Ishikawa (cell line): ENCODE results near the gene PTCH2.
A peak's percentile ranks its signal among the peaks of the same experiment; 100 is the strongest.

Source experiments
- CEBPB ChIP-seq: IDR thresholded peaks from 2 replicates; pipeline ENCODE4 v1.6.1; 2012
- CREB1 ChIP-seq: IDR thresholded peaks from 2 replicates; pipeline ENCODE4 v1.6.1; 2012; ENCODE audit warnings: low read depth
- EGR1 ChIP-seq: IDR thresholded peaks from 2 replicates; pipeline ENCODE4 v1.6.1; 2012
- EP300 ChIP-seq: IDR thresholded peaks from 2 replicates; pipeline ENCODE4 v1.6.1; 2012; ENCODE audit warnings: borderline replicate concordance
- FOXM1 ChIP-seq: IDR thresholded peaks from 2 replicates; pipeline ENCODE4 v1.6.1; 2012; ENCODE audit warnings: low read depth, borderline replicate concordance
- NFIC ChIP-seq: IDR thresholded peaks from 2 replicates; pipeline ENCODE4 v1.6.1; 2012
- RAD21 ChIP-seq: IDR thresholded peaks from 2 replicates; pipeline ENCODE4 v1.6.1; 2012; ENCODE audit warnings: low read depth
- REST ChIP-seq: IDR thresholded peaks from 2 replicates; pipeline ENCODE4 v1.6.1; 2012; ENCODE audit warnings: low read depth, mild to moderate bottlenecking
- TAF1 ChIP-seq: IDR thresholded peaks from 2 replicates; pipeline ENCODE4 v1.6.1; 2012; ENCODE audit warnings: low read depth, mild to moderate bottlenecking
- TCF12 ChIP-seq: IDR thresholded peaks from 2 replicates; pipeline ENCODE4 v1.6.1; 2012; ENCODE audit warnings: low read depth
- TEAD4 ChIP-seq: IDR thresholded peaks from 2 replicates; pipeline ENCODE4 v1.6.1; 2012
- YY1 ChIP-seq: IDR thresholded peaks from 2 replicates; pipeline ENCODE4 v1.6.1; 2012; ENCODE audit warnings: low read depth
- ZBTB7A ChIP-seq: IDR thresholded peaks from 2 replicates; pipeline ENCODE4 v1.6.1; 2012; ENCODE audit warnings: low read depth
- TF ChIP-seq, protein P1 (sequence below): IDR thresholded peaks from 2 replicates; pipeline ENCODE4 v1.6.1; 2012
- TF ChIP-seq, protein P2 (sequence below): IDR thresholded peaks from 2 replicates; pipeline ENCODE4 v1.6.1; 2012

Gene PTCH2

DNA sequence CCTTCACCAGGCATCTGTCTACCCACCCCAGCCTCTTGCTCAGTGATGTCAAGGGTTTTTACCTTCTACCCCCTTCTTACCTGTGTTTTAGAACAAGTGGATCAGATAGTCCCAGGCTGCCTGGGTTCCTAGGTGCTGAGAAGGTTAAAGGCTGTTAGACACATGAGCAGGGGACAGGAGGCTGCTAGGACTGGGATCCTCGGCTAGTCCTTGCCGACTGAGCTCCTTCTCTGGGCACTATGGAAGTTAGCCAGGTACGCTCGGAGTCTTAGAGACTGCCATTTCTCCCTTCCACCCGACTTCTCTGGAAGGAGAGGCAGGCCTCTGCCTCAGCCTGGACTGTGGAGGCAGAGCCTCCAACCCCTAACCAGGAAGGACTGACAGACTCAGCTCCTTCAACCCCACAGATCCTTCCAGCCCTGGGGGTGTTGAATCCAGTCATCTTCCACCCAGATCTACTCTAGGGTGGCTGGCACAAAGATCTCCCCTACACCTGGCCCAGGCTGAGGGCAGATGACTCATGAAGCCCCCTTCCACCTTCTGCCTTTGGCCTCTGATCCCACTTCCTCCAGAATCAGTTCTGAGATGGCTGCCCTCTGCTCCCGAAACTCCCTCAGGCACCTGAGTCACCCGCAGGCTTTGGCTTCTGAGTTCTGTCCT lies 36.2 kb downstream of the PTCH2 start, which contains the start of gene DYNLT4:
Gene DYNLT4 (minus strand): TSS at position 648 of the 660 bp plus-strand sequence. CDS start 683 bp downstream, outside the sequence.
- 0 out of 2 replicates have a peak, but pooled peaks have one; percentile 19 for TF ChIP-seq YY1
- TF ChIP-seq TAF1: no peak; the same call in 1 of the 2 replicates

- no peak for TF ChIP-seq YY1
- TF ChIP-seq, protein P1, sequence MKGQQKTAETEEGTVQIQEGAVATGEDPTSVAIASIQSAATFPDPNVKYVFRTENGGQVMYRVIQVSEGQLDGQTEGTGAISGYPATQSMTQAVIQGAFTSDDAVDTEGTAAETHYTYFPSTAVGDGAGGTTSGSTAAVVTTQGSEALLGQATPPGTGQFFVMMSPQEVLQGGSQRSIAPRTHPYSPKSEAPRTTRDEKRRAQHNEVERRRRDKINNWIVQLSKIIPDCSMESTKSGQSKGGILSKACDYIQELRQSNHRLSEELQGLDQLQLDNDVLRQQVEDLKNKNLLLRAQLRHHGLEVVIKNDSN: no peak
- no peak for TF ChIP-seq TEAD4
- TF ChIP-seq CREB1: no peak
- no peak for TF ChIP-seq FOXM1
- TF ChIP-seq RAD21: no peak
- no peak for TF ChIP-seq TCF12
Observed at GRCh38 chr1:44806025-44806703, 36.9 kb downstream of the PTCH2 start.

DNA sequence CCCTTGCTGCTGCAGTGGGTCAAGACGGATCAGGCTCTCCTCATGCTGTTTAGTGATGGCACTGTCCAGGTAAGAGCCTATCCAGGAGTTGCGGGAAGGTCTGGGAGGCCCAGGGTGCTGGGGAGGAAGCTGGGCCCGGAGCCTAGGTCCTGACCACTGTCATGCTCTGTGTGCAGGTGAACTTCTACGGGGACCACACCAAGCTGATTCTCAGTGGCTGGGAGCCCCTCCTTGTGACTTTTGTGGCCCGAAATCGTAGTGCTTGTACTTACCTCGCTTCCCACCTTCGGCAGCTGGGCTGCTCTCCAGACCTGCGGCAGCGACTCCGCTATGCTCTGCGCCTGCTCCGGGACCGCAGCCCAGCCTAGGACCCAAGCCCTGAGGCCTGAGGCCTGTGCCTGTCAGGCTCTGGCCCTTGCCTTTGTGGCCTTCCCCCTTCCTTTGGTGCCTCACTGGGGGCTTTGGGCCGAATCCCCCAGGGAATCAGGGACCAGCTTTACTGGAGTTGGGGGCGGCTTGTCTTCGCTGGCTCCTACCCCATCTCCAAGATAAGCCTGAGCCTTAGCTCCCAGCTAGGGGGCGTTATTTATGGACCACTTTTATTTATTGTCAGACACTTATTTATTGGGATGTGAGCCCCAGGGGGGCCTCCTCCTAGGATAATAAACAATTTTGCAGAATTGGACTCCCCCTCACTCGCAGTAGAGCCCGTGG lies 37.6 kb downstream of the PTCH2 start:
- TF ChIP-seq, protein P2, sequence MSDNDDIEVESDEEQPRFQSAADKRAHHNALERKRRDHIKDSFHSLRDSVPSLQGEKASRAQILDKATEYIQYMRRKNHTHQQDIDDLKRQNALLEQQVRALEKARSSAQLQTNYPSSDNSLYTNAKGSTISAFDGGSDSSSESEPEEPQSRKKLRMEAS: no peak
- TF ChIP-seq TEAD4 (no peak), YY1 (no peak), ZBTB7A (no peak), REST (no peak), EGR1 (no peak)
- TF ChIP-seq, protein P1: no peak

- TF ChIP-seq, protein P1: no peak
- TF ChIP-seq CREB1: no peak
- no peak for TF ChIP-seq EGR1
- TF ChIP-seq YY1: no peak
Observed at GRCh38 chr1:44803312-44804095, 39.5 kb downstream of the PTCH2 start.

DNA sequence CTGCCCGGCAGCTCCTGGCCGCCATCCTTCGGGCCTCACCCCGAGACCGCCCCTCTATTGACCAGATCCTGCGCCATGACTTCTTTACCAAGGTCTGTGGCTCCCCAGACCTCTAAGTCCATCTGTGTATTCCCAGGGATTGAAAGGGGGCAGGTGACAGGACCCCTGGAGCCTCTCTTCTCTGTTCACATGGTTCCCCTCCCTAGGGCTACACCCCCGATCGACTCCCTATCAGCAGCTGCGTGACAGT lies 40.1 kb downstream of the PTCH2 start:
- TF ChIP-seq, protein P1: no peak
- TF ChIP-seq RAD21 (no peak), ZBTB7A (no peak), NFIC (no peak), CREB1 (no peak), TCF12 (no peak), CEBPB (no peak), TAF1 (no peak), REST (no peak), EP300 (no peak), EGR1 (no peak)
- TF ChIP-seq, protein P2: no peak
